Measurements from ENCODE around the gene ATF6. TPM values are rescaled to one million over a fixed set of nuclear protein-coding genes. Genes with fewer than 3 reads are reported as not detected.
A peak's percentile ranks its signal among the peaks of the same experiment; 100 is the strongest.

Gene ATF6, protein sequence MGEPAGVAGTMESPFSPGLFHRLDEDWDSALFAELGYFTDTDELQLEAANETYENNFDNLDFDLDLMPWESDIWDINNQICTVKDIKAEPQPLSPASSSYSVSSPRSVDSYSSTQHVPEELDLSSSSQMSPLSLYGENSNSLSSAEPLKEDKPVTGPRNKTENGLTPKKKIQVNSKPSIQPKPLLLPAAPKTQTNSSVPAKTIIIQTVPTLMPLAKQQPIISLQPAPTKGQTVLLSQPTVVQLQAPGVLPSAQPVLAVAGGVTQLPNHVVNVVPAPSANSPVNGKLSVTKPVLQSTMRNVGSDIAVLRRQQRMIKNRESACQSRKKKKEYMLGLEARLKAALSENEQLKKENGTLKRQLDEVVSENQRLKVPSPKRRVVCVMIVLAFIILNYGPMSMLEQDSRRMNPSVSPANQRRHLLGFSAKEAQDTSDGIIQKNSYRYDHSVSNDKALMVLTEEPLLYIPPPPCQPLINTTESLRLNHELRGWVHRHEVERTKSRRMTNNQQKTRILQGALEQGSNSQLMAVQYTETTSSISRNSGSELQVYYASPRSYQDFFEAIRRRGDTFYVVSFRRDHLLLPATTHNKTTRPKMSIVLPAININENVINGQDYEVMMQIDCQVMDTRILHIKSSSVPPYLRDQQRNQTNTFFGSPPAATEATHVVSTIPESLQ
- 21.6 TPM for polyA plus RNA-seq (2013, experiment 1 of 4)
- 25.6 TPM for polyA plus RNA-seq (2013, experiment 2 of 4)
- polyA plus RNA-seq (2013, experiment 3 of 4) = 19.9 TPM
- polyA plus RNA-seq (2013, experiment 4 of 4) = 22.4 TPM

DNA sequence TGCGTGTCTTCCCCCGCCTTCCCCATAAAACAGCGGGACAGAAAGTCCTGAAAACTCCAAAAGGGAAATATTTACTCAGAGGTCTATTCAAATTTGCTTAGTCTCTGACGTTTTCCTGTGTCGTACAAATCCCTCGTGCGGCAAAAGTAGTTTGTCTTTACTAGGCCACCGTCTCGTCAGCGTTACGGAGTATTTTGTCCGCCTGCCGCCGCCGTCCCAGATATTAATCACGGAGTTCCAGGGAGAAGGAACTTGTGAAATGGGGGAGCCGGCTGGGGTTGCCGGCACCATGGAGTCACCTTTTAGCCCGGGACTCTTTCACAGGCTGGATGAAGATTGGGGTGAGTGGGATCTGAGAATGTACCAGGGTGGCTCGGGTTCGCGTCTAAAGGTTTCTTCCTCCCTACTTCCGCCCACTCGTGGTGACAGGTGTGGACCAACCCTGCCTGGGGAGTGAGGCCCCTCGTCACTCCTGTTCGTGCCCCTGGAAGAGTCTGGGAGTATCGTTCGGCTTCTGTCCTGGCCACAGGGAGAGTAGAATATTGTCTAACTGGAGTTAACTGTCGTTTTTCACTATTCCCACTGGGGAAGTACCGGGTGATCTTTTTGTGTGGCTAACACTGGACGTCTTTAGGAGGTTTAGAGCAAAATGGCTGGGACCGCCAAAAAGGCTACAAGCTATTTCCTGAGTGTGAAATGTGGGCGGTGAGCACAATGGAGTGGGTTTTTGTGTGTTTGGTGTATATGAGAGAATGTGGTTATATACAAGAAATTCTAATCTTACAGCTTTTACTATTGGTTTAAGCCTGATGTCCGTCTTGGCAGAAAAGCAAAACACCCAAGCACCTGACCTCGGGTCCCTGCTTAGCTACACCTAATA, at the start of gene ATF6:
Gene ATF6 (plus strand): TSS at position 219 of the 880 bp plus-strand sequence. CDS start 41 bp downstream, at position 260.
- WGBS, 2 experiments = 1 to 2% methylated on average over 35 of the region's 35 CpGs

DNA sequence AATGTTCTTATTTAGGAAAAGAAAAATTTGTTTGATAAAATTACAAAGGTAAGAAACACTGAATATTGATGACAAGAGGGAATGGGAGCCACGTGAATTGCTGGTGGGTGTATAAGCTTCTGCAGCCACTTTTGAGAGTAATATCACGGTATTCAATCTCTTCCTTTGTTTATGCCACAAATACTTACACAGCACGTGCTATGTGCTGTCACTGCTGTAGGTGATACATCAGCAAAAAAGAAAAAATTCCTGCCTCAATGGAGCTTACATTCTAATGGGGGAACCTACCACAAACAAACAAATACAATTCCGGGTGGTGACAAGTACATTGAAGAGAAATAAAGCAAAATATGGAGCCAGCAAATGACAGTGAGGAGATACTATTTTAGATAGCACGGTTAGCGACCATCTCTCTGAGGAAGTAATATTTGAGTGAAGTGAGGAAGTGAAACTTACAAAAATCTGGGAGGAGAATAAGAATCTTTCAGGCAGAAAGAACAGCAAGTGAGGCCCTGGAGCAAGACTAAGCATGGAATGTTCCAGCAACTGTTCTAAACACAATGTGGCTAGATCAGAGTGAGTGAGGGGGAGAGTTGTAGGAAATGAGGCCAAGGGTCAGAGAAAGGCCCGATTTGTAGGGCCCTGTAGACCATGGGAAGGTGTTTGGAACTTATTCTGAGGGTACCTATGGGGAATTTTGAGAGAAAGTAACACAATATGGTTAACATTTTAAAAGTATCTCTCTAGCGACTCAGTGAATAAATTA, 47.4 kb upstream of the ATF6 start:
- Histone ChIP-seq H3K4me1 (ENCODE audit: control insufficient read depth, insufficient read depth, low read length) (no peaks in the 10 kb centered on the region), H3K27me3 (ENCODE audit: control insufficient read depth, insufficient read depth, low read length, poor library complexity, severe bottlenecking) (peaks cover 21% of the 10 kb centered on the region), H3K9me3 (ENCODE audit: control insufficient read depth, low read length) (no peaks in the 10 kb centered on the region), H3K36me3 (ENCODE audit: control insufficient read depth, insufficient read depth, low read length) (no peaks in the 10 kb centered on the region), H3K27ac (ENCODE audit: insufficient read depth, low read depth, low read length, poor library complexity, severe bottlenecking) (no peak overlapping the region), H3K4me3 (ENCODE audit: insufficient read depth, low read depth, low read length) (no peak overlapping the region)
- 91 to 92% methylated on average over 8 of the region's 8 CpGs for WGBS, 2 experiments

More for the DNA sequence above, at the start of gene ATF6:
- no peaks in the 10 kb centered on the region for H3K36me3 ChIP-seq (ENCODE audit: control insufficient read depth, insufficient read depth, low read length)
- peak within 1 kb of the TSS; percentile 89 for H3K4me3 ChIP-seq (ENCODE audit: insufficient read depth, low read depth, low read length)
- H3K9me3 ChIP-seq (ENCODE audit: control insufficient read depth, low read length) = no peaks in the 10 kb centered on the region
- no peaks in the 10 kb centered on the region for H3K27me3 ChIP-seq (ENCODE audit: control insufficient read depth, insufficient read depth, low read length, poor library complexity, severe bottlenecking)
- H3K27ac ChIP-seq (ENCODE audit: insufficient read depth, low read depth, low read length, poor library complexity, severe bottlenecking) = no peak within 1 kb of the TSS
- no peaks in the 10 kb centered on the region for H3K4me1 ChIP-seq (ENCODE audit: control insufficient read depth, insufficient read depth, low read length)

DNA sequence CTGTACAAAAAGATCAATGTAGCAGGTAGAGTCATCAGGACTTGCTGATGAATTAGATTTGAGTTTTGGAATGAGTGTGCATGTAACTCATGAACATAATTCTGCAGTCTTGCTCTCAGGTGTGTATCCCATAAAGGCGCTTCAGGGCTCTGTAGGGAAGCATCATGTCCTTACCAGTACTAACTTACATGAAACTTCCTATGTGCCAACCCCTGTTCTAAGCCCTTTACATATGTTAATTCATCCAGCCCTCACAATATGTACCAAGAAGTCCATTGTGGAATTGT, 46.9 kb upstream of the ATF6 start:
- Histone ChIP-seq H3K36me3 (ENCODE audit: control insufficient read depth, insufficient read depth, low read length) (no peaks in the 10 kb centered on the region), H3K27ac (ENCODE audit: insufficient read depth, low read depth, low read length, poor library complexity, severe bottlenecking) (no peak overlapping the region), H3K9me3 (ENCODE audit: control insufficient read depth, low read length) (no peaks in the 10 kb centered on the region), H3K4me1 (ENCODE audit: control insufficient read depth, insufficient read depth, low read length) (no peaks in the 10 kb centered on the region), H3K27me3 (ENCODE audit: control insufficient read depth, insufficient read depth, low read length, poor library complexity, severe bottlenecking) (peaks cover 26% of the 10 kb centered on the region), H3K4me3 (ENCODE audit: insufficient read depth, low read depth, low read length) (no peak overlapping the region)
- WGBS, 2 experiments = 86 to 100% methylated on average over 1 of the region's 1 CpG

DNA sequence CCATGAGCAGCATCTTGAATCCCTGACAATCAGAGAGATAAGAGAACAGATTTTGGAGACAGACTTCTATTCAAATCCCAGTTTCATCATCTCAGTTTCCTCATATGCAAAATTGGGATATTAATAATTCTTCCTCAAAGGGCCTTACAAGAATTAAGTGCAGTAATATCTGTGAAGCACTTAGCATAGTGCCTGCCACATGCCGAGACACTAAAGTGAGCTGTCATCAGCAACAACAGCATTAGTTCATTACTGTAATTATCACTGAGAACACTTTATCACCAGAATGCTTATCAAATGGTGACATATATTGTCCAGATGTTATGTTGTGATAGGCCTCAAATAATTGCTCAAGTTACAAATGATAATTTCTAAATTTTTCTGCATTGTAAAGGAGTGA, 45.7 kb upstream of the ATF6 start:
- Histone ChIP-seq H3K9me3 (ENCODE audit: control insufficient read depth, low read length) (no peaks in the 10 kb centered on the region), H3K36me3 (ENCODE audit: control insufficient read depth, insufficient read depth, low read length) (no peaks in the 10 kb centered on the region), H3K4me3 (ENCODE audit: insufficient read depth, low read depth, low read length) (no peak overlapping the region), H3K4me1 (ENCODE audit: control insufficient read depth, insufficient read depth, low read length) (peaks cover under 1% of the 10 kb centered on the region), H3K27ac (ENCODE audit: insufficient read depth, low read depth, low read length, poor library complexity, severe bottlenecking) (no peak overlapping the region), H3K27me3 (ENCODE audit: control insufficient read depth, insufficient read depth, low read length, poor library complexity, severe bottlenecking) (peaks cover 38% of the 10 kb centered on the region)
- WGBS, 2 experiments = 100% methylated on average over 1 of the region's 1 CpG

DNA sequence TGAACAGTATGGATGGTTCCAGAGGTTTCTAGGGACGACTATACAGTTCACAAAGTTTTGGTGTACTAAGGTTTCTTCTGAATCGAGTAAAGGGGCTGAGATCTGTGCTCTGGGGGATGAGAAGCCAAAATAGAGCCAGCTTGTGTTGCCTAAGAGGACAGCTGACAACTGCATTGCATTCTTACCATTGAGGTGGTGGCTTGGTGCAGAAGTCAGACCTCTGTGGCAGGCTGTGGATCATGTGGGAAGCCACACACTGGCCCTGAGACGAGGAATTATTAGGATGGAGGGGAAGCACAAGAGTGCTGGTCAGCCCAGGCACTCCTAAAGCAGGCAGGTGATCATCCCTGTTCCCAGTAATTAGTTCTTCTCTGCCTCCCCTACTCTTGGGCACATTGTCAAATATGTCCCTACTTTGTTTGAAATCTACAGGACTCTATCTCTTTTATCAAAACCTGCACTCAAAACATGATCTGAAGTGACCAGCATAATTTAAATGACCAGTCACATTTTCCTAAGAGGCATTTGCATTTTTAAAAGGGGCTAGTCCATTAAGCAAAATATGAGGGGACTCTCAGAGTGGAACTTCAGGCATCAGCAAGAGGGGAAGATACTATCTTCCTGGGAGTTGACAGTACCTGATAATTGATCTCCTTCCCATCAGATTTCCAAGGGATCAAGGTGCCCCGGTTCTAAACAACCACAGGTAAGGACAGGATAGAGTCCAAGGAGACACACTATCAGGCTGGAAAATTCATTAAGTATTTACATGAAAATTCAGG, 45.0 kb upstream of the ATF6 start, which contains the start of gene FCRLB:
Gene FCRLB (plus strand): TSS at position 589 of the 782 bp plus-strand sequence. CDS start 1,129 bp downstream, outside the sequence.
- WGBS, 2 experiments = 83 to 84% methylated on average over 4 of the region's 4 CpGs
- Histone ChIP-seq H3K9me3 (ENCODE audit: control insufficient read depth, low read length) (no peaks in the 10 kb centered on the region), H3K4me3 (ENCODE audit: insufficient read depth, low read depth, low read length) (no peak within 1 kb of the TSS), H3K27ac (ENCODE audit: insufficient read depth, low read depth, low read length, poor library complexity, severe bottlenecking) (no peak within 1 kb of the TSS), H3K27me3 (ENCODE audit: control insufficient read depth, insufficient read depth, low read length, poor library complexity, severe bottlenecking) (peaks cover 45% of the 10 kb centered on the region), H3K36me3 (ENCODE audit: control insufficient read depth, insufficient read depth, low read length) (no peaks in the 10 kb centered on the region), H3K4me1 (ENCODE audit: control insufficient read depth, insufficient read depth, low read length) (peaks cover 6% of the 10 kb centered on the region)

- peaks cover 52% of the 10 kb centered on the region for H3K27me3 ChIP-seq (ENCODE audit: control insufficient read depth, insufficient read depth, low read length, poor library complexity, severe bottlenecking)
Observed at GRCh38 chr1:161721738-161722343, 44.3 kb upstream of the ATF6 start.

GRCh38 chr1:161722406-161722805, 43.7 kb upstream of the ATF6 start:
- Histone ChIP-seq H3K4me3 (ENCODE audit: insufficient read depth, low read depth, low read length) (no peak overlapping the region), H3K27me3 (ENCODE audit: control insufficient read depth, insufficient read depth, low read length, poor library complexity, severe bottlenecking) (peaks cover 58% of the 10 kb centered on the region), H3K36me3 (ENCODE audit: control insufficient read depth, insufficient read depth, low read length) (no peaks in the 10 kb centered on the region), H3K4me1 (ENCODE audit: control insufficient read depth, insufficient read depth, low read length) (peaks cover 6% of the 10 kb centered on the region), H3K9me3 (ENCODE audit: control insufficient read depth, low read length) (no peaks in the 10 kb centered on the region), H3K27ac (ENCODE audit: insufficient read depth, low read depth, low read length, poor library complexity, severe bottlenecking) (no peak overlapping the region)
- WGBS, 2 experiments = 90 to 95% methylated on average over 1 of the region's 1 CpG

More at GRCh38 chr1:161721738-161722343, 44.3 kb upstream of the ATF6 start:
- no peak overlapping the region for H3K27ac ChIP-seq (ENCODE audit: insufficient read depth, low read depth, low read length, poor library complexity, severe bottlenecking)
- H3K4me3 ChIP-seq (ENCODE audit: insufficient read depth, low read depth, low read length) = no peak overlapping the region
- 64 to 66% methylated on average over 8 of the region's 8 CpGs for WGBS, 2 experiments
- no peaks in the 10 kb centered on the region for H3K36me3 ChIP-seq (ENCODE audit: control insufficient read depth, insufficient read depth, low read length)
- no peaks in the 10 kb centered on the region for H3K9me3 ChIP-seq (ENCODE audit: control insufficient read depth, low read length)
- peaks cover 6% of the 10 kb centered on the region for H3K4me1 ChIP-seq (ENCODE audit: control insufficient read depth, insufficient read depth, low read length)

DNA sequence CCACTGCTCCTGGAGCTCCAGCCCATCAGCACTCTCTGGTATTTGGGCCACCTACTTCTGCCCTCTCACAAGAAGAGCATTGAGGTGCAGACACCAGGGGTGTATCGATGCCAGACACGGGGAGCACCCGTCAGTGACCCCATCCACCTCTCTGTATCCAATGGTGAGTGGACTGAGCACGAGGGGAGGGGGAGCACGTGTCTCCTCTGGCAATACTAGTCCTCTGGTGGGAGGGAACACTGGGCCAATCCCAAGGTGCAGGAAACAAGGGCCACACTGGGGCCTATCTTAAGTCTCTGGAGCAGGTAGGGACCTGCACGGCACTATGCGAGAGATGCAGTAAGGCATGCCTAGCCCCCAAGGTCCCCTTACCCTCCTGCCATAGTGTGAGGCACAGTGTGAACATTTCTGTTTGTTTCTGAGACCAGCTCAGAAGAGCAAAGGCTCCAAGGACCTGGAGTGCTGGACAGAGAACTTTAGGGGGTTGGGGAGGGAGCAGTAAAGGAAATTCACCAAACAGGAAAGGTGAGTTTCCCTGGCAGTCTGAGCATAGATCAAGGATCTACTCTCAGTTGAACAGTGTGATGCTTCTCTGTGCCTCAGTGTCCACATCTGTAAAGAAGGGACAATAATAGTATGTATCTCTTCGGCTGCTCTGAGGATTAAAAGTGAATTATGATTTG, 42.5 kb upstream of the ATF6 start:
- H3K27me3 ChIP-seq (ENCODE audit: control insufficient read depth, insufficient read depth, low read length, poor library complexity, severe bottlenecking) = peaks cover 69% of the 10 kb centered on the region
- 89 to 90% methylated on average over 8 of the region's 8 CpGs for WGBS, 2 experiments
- H3K4me3 ChIP-seq (ENCODE audit: insufficient read depth, low read depth, low read length) = no peak overlapping the region
- H3K27ac ChIP-seq (ENCODE audit: insufficient read depth, low read depth, low read length, poor library complexity, severe bottlenecking) = no peak overlapping the region
- peaks cover 6% of the 10 kb centered on the region for H3K4me1 ChIP-seq (ENCODE audit: control insufficient read depth, insufficient read depth, low read length)
- H3K9me3 ChIP-seq (ENCODE audit: control insufficient read depth, low read length) = no peaks in the 10 kb centered on the region
- no peaks in the 10 kb centered on the region for H3K36me3 ChIP-seq (ENCODE audit: control insufficient read depth, insufficient read depth, low read length)
